GM23338 (cell line): ENCODE results near the gene CTBP2. TPM values are rescaled to one million over a fixed set of nuclear protein-coding genes. Genes with fewer than 3 reads are reported as not detected.
A peak's percentile ranks its signal among the peaks of the same experiment; 100 is the strongest.

ENCODE experiments used
- ATAC-seq: fragments of 200-7000 bp; cut with Tn5 transposase; 3 replicates; pipeline ENCODE4 v1.9.1; 2020
- DNase-seq: peaks from one replicate; pipeline ENCODE4 v3.0.0-alpha.2; 2015; ENCODE audit warnings: low spot score
- H2AFZ ChIP-seq: fragments of 200-600 bp; sonication (generic); 2 replicates; pipeline ENCODE4 v1.8.0; 2016; ENCODE audit warnings: antibody characterized with exemption, mild to moderate bottlenecking, moderate library complexity
- H3F3A ChIP-seq: fragments of 200-600 bp; sonication (generic); replicated peaks from 2 replicates; pipeline ENCODE4 v1.8.0; 2017; ENCODE audit warnings: antibody characterized with exemption, mixed run types, low read depth
- H3K27ac ChIP-seq: fragments of 200-600 bp; sonication (generic); 2 replicates; pipeline ENCODE4 v1.6.1; 2016; ENCODE audit warnings: low read depth
- H3K27me3 ChIP-seq: fragments of 200-600 bp; sonication (generic); 2 replicates; pipeline ENCODE4 v1.8.0; 2016; ENCODE audit warnings: mild to moderate bottlenecking, mixed run types, moderate library complexity; ENCODE audit not compliant: insufficient read depth
- H3K36me3 ChIP-seq: fragments of 200-600 bp; sonication (generic); 2 replicates; pipeline ENCODE4 v1.8.0; 2016; ENCODE audit warnings: mild to moderate bottlenecking; ENCODE audit not compliant: insufficient read depth
- H3K4me1 ChIP-seq: fragments of 200-600 bp; sonication (generic); 2 replicates; pipeline ENCODE4 v1.8.0; 2016; ENCODE audit warnings: mild to moderate bottlenecking, moderate library complexity; ENCODE audit not compliant: insufficient read depth
- H3K4me2 ChIP-seq: fragments of 200-600 bp; sonication (generic); 2 replicates; pipeline ENCODE4 v1.7.1; 2017; ENCODE audit warnings: mixed run types
- H3K4me3 ChIP-seq: fragments of 200-600 bp; sonication (generic); 2 replicates; pipeline ENCODE4 v1.6.1; 2016; ENCODE audit warnings: mixed run types
- H3K79me2 ChIP-seq: fragments of 200-600 bp; sonication (generic); replicated peaks from 2 replicates; pipeline ENCODE4 v1.8.0; 2017; ENCODE audit warnings: mild to moderate bottlenecking; ENCODE audit not compliant: insufficient read depth
- H3K9me2 ChIP-seq: fragments of 200-600 bp; sonication (generic); 2 replicates; pipeline ENCODE4 v1.8.0; 2017; ENCODE audit not compliant: insufficient read depth
- H4K20me1 ChIP-seq: fragments of 200-600 bp; sonication (generic); replicated peaks from 2 replicates; pipeline ENCODE4 v1.8.0; 2017; ENCODE audit warnings: mild to moderate bottlenecking; ENCODE audit not compliant: insufficient read depth
- H3K27ac Mint-ChIP-seq: 2 replicates; pipeline ENCODE4 v1.8.0; 2020; ENCODE audit warnings: inconsistent platforms, mild to moderate bottlenecking, moderate library complexity, mixed read lengths
- H3K27me3 Mint-ChIP-seq: 3 replicates; pipeline ENCODE4 v1.8.0; 2022; ENCODE audit warnings: low read depth, mild to moderate bottlenecking, moderate library complexity, mixed read lengths, inconsistent platforms; ENCODE audit not compliant: insufficient read depth, poor library complexity
- H3K36me3 Mint-ChIP-seq: 3 replicates; pipeline ENCODE4 v1.8.0; 2021; ENCODE audit warnings: low read depth, mild to moderate bottlenecking, inconsistent platforms, moderate library complexity, mixed read lengths
- H3K4me1 Mint-ChIP-seq: 3 replicates; pipeline ENCODE4 v1.8.0; 2020; ENCODE audit warnings: mild to moderate bottlenecking, inconsistent platforms, mixed read lengths
- H3K4me3 Mint-ChIP-seq: 3 replicates; pipeline ENCODE4 v1.8.0; 2021; ENCODE audit warnings: moderate library complexity, mild to moderate bottlenecking, inconsistent platforms, mixed read lengths
- H3K9me3 Mint-ChIP-seq: 3 replicates; pipeline ENCODE4 v1.8.0; 2020; ENCODE audit warnings: moderate library complexity, mild to moderate bottlenecking, inconsistent platforms, mixed read lengths
- CTCF ChIP-seq, 2 experiments: fragments of 200-600 bp in 1 of 2; sonication (generic) in 1 of 2; conservative IDR thresholded peaks; 2 replicates each; pipeline versions ENCODE4 v1.5.1 to v1.6.1; 2016 to 2017; ENCODE audit warnings: antibody characterized with exemption in 2 of 2, low read depth in 2 of 2, mild to moderate bottlenecking in 2 of 2, moderate library complexity in 1 of 2
- EZH2phosphoT487 ChIP-seq: fragments of 200-600 bp; sonication (generic); IDR thresholded peaks from one replicate; pipeline ENCODE4 v1.8.1; 2018; ENCODE audit warnings: antibody characterized with exemption; ENCODE audit not compliant: unreplicated experiment
- JUNB ChIP-seq: IDR thresholded peaks from one replicate; pipeline ENCODE4 v1.6.1; 2016; ENCODE audit warnings: antibody characterized with exemption; ENCODE audit not compliant: unreplicated experiment
- STAT1 ChIP-seq: IDR thresholded peaks from one replicate; pipeline ENCODE4 v1.6.1; 2016; ENCODE audit warnings: antibody characterized with exemption; ENCODE audit not compliant: unreplicated experiment
- polyA plus RNA-seq: library from polyadenylated mRNA; unstranded; fragments of >200 nt; fragmentation: Nextera tagmentation; extraction: Ambion mirVana; gene quantifications from 2 replicates; pipeline ENCODE4 v1.2.1, GENCODE V29; 2016
- total RNA-seq: library from RNA; depleted of rRNA; stranded (reverse); fragments of >200 nt; shearing (Covaris generic); gene quantifications from 2 replicates; pipeline ENCODE4 v1.2.3, GENCODE V29; 2014
- TF ChIP-seq, protein P1 (sequence below): fragments of 250-450 bp; sonication (Bioruptor Pico); IDR thresholded peaks from 2 replicates; pipeline ENCODE4 v1.5.0; 2020; ENCODE audit warnings: mild to moderate bottlenecking, moderate library complexity

The CTBP2 gene
- total and polyA plus RNA-seq, 2 experiments from 2014 or later = 133 to 265 TPM

- TF ChIP-seq, protein P1, sequence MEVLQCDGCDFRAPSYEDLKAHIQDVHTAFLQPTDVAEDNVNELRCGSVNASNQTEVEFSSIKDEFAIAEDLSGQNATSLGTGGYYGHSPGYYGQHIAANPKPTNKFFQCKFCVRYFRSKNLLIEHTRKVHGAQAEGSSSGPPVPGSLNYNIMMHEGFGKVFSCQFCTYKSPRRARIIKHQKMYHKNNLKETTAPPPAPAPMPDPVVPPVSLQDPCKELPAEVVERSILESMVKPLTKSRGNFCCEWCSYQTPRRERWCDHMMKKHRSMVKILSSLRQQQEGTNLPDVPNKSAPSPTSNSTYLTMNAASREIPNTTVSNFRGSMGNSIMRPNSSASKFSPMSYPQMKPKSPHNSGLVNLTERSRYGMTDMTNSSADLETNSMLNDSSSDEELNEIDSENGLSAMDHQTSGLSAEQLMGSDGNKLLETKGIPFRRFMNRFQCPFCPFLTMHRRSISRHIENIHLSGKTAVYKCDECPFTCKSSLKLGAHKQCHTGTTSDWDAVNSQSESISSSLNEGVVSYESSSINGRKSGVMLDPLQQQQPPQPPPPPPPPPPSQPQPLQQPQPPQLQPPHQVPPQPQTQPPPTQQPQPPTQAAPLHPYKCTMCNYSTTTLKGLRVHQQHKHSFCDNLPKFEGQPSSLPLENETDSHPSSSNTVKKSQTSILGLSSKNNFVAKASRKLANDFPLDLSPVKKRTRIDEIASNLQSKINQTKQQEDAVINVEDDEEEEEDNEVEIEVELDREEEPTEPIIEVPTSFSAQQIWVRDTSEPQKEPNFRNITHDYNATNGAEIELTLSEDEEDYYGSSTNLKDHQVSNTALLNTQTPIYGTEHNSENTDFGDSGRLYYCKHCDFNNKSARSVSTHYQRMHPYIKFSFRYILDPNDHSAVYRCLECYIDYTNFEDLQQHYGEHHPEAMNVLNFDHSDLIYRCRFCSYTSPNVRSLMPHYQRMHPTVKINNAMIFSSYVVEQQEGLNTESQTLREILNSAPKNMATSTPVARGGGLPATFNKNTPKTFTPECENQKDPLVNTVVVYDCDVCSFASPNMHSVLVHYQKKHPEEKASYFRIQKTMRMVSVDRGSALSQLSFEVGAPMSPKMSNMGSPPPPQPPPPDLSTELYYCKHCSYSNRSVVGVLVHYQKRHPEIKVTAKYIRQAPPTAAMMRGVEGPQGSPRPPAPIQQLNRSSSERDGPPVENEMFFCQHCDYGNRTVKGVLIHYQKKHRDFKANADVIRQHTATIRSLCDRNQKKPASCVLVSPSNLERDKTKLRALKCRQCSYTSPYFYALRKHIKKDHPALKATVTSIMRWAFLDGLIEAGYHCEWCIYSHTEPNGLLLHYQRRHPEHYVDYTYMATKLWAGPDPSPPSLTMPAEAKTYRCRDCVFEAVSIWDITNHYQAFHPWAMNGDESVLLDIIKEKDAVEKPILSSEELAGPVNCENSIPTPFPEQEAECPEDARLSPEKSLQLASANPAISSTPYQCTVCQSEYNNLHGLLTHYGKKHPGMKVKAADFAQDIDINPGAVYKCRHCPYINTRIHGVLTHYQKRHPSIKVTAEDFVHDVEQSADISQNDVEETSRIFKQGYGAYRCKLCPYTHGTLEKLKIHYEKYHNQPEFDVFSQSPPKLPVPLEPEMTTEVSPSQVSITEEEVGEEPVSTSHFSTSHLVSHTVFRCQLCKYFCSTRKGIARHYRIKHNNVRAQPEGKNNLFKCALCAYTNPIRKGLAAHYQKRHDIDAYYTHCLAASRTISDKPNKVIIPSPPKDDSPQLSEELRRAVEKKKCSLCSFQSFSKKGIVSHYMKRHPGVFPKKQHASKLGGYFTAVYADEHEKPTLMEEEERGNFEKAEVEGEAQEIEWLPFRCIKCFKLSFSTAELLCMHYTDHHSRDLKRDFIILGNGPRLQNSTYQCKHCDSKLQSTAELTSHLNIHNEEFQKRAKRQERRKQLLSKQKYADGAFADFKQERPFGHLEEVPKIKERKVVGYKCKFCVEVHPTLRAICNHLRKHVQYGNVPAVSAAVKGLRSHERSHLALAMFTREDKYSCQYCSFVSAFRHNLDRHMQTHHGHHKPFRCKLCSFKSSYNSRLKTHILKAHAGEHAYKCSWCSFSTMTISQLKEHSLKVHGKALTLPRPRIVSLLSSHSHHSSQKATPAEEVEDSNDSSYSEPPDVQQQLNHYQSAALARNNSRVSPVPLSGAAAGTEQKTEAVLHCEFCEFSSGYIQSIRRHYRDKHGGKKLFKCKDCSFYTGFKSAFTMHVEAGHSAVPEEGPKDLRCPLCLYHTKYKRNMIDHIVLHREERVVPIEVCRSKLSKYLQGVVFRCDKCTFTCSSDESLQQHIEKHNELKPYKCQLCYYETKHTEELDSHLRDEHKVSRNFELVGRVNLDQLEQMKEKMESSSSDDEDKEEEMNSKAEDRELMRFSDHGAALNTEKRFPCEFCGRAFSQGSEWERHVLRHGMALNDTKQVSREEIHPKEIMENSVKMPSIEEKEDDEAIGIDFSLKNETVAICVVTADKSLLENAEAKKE = no peak
- no peak for TF ChIP-seq EZH2phosphoT487
- no peak for TF ChIP-seq JUNB
- no peak for TF ChIP-seq STAT1
Observed at GRCh38 chr10:125011171-125011925, 149.0 kb downstream of the CTBP2 start (continued).

DNA sequence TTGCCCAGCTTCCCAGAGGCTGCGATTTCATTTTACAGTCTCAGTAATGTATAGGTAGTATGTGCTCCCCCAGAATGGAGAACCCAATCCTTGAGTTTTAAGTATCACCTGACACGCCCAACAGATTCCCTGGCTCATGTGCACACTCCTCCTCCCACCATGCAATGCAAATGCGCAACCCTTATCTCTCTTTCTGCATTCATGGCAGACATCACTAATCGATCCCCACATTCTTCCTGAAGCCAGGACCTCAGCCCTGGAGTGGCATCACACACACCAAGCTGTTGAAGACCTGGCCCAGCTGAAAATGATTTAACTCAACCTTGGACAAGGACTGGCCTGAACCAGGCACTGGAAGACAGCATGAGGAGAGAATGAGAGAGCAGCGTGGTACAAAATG, 150.0 kb downstream of the CTBP2 start:
- H3K27ac Mint-ChIP-seq = peak overlapping the region; percentile 49; the same call in 1 of the 2 replicates
- peaks cover 31% of the 10 kb centered on the region for H3K4me1 ChIP-seq
- H4K20me1 ChIP-seq = peaks cover 78% of the 10 kb centered on the region

More for the DNA sequence above, 150.0 kb downstream of the CTBP2 start:
- Mint-ChIP-seq H3K4me1 (peaks cover 67% of the 10 kb centered on the region), H3K27me3 (peaks cover 33% of the 10 kb centered on the region), H3K9me3 (no peaks in the 10 kb centered on the region), H3K4me3 (no peak overlapping the region), H3K36me3 (peaks cover 70% of the 10 kb centered on the region)
- no peak for ATAC-seq
- TF ChIP-seq, protein P1 = no peak
- TF ChIP-seq CTCF (conservative IDR thresholded peaks at IDR 0.05; ENCODE audit: low read depth in 2 of 2) = no peak
- no peak for TF ChIP-seq STAT1
- Histone ChIP-seq H3K79me2 (peaks cover 98% of the 10 kb centered on the region), H3K9me2 (no peaks in the 10 kb centered on the region), H3K27ac (0 out of 2 replicates have a peak overlapping the region, but pooled peaks have one; percentile 63), H3K27me3 (no peaks in the 10 kb centered on the region), H3K4me2 (peak overlapping the region; percentile 20; the same call in 1 of the 2 replicates), H2AFZ (no peak overlapping the region), H3K4me3 (no peak overlapping the region), H3F3A (peaks cover 6% of the 10 kb centered on the region), H3K36me3 (no peaks in the 10 kb centered on the region; the same call in 1 of the 2 replicates)
- no peak for DNase-seq
